Testis (tissue), 3 donors: ENCODE results near the gene ARHGAP26. TPM values are rescaled to one million over a fixed set of nuclear protein-coding genes. Genes with fewer than 3 reads are reported as not detected.

ENCODE experiments used
- DNase-seq: peaks from one replicate; pipeline ENCODE4 v3.0.0-alpha.2; 2019
- H3K27ac ChIP-seq, 2 donors: fragments of 200-600 bp; sonication (generic); one replicate each; pipeline ENCODE4 v1.5.1; 2019
- H3K27me3 ChIP-seq: fragments of 200-600 bp; sonication (generic); one replicate; pipeline ENCODE4 v1.5.1; 2019
- H3K36me3 ChIP-seq: fragments of 200-600 bp; sonication (generic); one replicate; pipeline ENCODE4 v1.5.1; 2017; ENCODE audit warnings: low read depth; ENCODE audit errors: missing control alignments
- H3K4me1 ChIP-seq: fragments of 200-600 bp; sonication (generic); one replicate; pipeline ENCODE4 v1.5.1; 2019
- H3K4me3 ChIP-seq, 2 donors: fragments of 200-600 bp; sonication (generic); one replicate each; pipeline ENCODE4 v1.5.1; 2017 to 2019
- H3K9me3 ChIP-seq: fragments of 200-600 bp; sonication (generic); one replicate; pipeline ENCODE4 v1.5.1; 2017
- CTCF ChIP-seq, 3 experiments: fragments of 450-650 bp in 2 of 3; fragments of 200-600 bp in 1 of 3; sonication (generic) in 1 of 3; IDR thresholded peaks; one replicate each; pipeline ENCODE4 v1.5.1; 2016 to 2019; ENCODE audit warnings: antibody characterized with exemption in 3 of 3, mild to moderate bottlenecking in 2 of 3, moderate library complexity in 1 of 3
- POLR2A ChIP-seq: fragments of 450-650 bp; IDR thresholded peaks from one replicate; pipeline ENCODE4 v1.6.1; 2017; ENCODE audit warnings: antibody characterized with exemption, mild to moderate bottlenecking, moderate library complexity
- WGBS, 2 donors: methylation state at CpG; one replicate each; pipeline ENCODE4 v1.1.5; 2018; 5-methylcytosine and 5-hydroxymethylcytosine counted together
- intact Hi-C: fragments of 100-400 bp; cut with DNase I; formaldehyde crosslinking; loops from one replicate; pipeline ENCODE4 v1.15.1; 2023; ENCODE audit warnings: low total_unique reads
- polyA plus RNA-seq: library from polyadenylated mRNA; stranded (reverse); fragments of 350-450 nt; fragmentation: Illumina TruSeq; extraction: RNeasy Lipid Tissue Mini Kit (QIAGEN cat#74804); gene quantifications from one replicate; pipeline ENCODE4 v1.2.3, GENCODE V29; 2014; ENCODE audit warnings: low read depth, low replicate concordance; ENCODE audit not compliant: insufficient read depth
- total RNA-seq, 2 donors: library from RNA; depleted of rRNA; stranded (reverse); fragments of >200 nt; gene quantifications; one replicate each; pipeline ENCODE4 v1.2.3, GENCODE V29; 2016

ARHGAP26 gene
- total and polyA plus RNA-seq, 3 donors from 2014 or later = 33.8 to 98.7 (median 95.7) TPM

- H3K36me3 ChIP-seq = no peaks in the 10 kb centered on the region
- TF ChIP-seq CTCF (IDR thresholded peaks at IDR 0.05) (no peak), POLR2A (no peak)
- no peaks in the 10 kb centered on the region for H3K27me3 ChIP-seq
- no peak for DNase-seq
- 89 to 91% methylated on average over 6 of the region's 6 CpGs for WGBS, 2 donors
- H3K9me3 ChIP-seq = no peaks in the 10 kb centered on the region
- no peak overlapping the region for H3K4me3 ChIP-seq
- no peak overlapping the region for H3K27ac ChIP-seq
- H3K4me1 ChIP-seq = no peaks in the 10 kb centered on the region
- intact Hi-C loops = no loop called here
Observed at GRCh38 chr5:143230676-143230996, 460.5 kb downstream of the ARHGAP26 start.

GRCh38 chr5:143231416-143231815, 461.2 kb downstream of the ARHGAP26 start:
- no peak for DNase-seq
- H3K27me3 ChIP-seq = no peaks in the 10 kb centered on the region

GRCh38 chr5:143231973-143232812, 462.0 kb downstream of the ARHGAP26 start:
- Histone ChIP-seq H3K36me3 (no peaks in the 10 kb centered on the region), H3K27ac (no peak overlapping the region), H3K4me1 (no peaks in the 10 kb centered on the region), H3K27me3 (no peaks in the 10 kb centered on the region), H3K4me3 (no peak overlapping the region), H3K9me3 (no peaks in the 10 kb centered on the region)
- WGBS, 2 donors = 93 to 94% methylated on average over 7 of the region's 7 CpGs
- TF ChIP-seq CTCF (IDR thresholded peaks at IDR 0.05) = no peak
- no peak for TF ChIP-seq POLR2A
- DNase-seq = no peak
- intact Hi-C loops = no loop called here

More at GRCh38 chr5:143231416-143231815, 461.2 kb downstream of the ARHGAP26 start:
- no peak overlapping the region for H3K27ac ChIP-seq
- H3K9me3 ChIP-seq = no peaks in the 10 kb centered on the region
- TF ChIP-seq CTCF (IDR thresholded peaks at IDR 0.05) = no peak
- no peak for TF ChIP-seq POLR2A
- WGBS, 2 donors = 45 to 69% methylated on average over 2 to 3 of the region's 3 CpGs
- H3K4me3 ChIP-seq = no peak overlapping the region
- no peaks in the 10 kb centered on the region for H3K36me3 ChIP-seq
- intact Hi-C loops = no loop called here
- no peaks in the 10 kb centered on the region for H3K4me1 ChIP-seq

GRCh38 chr5:143233031-143233430, 462.9 kb downstream of the ARHGAP26 start:
- Histone ChIP-seq H3K27me3 (no peaks in the 10 kb centered on the region), H3K36me3 (no peaks in the 10 kb centered on the region), H3K9me3 (no peaks in the 10 kb centered on the region), H3K4me3 (no peak overlapping the region), H3K4me1 (no peaks in the 10 kb centered on the region), H3K27ac (no peak overlapping the region)
- 65 to 68% methylated on average over 2 of the region's 2 CpGs for WGBS, 2 donors
- intact Hi-C loops = no loop called here
- DNase-seq = no peak
- TF ChIP-seq POLR2A (no peak), CTCF (IDR thresholded peaks at IDR 0.05) (no peak)
